Measurements from ENCODE around the gene KCNC4. TPM values are rescaled to one million over a fixed set of nuclear protein-coding genes. Genes with fewer than 3 reads are reported as not detected.

The KCNC4 gene
- total RNA-seq, 1 experiment from 2014 or later = 8.9 TPM

- H2BK5ac ChIP-seq (ENCODE audit: insufficient read length, low read length) = no peak overlapping the region
- no peaks in the 10 kb centered on the region for H3K23me2 ChIP-seq (ENCODE audit: insufficient read length, low read depth, low read length, poor library complexity, severe bottlenecking)
- H3K27me3 ChIP-seq (ENCODE audit: insufficient read depth, low read length) = no peaks in the 10 kb centered on the region
- no peak overlapping the region for H3K27ac ChIP-seq (ENCODE audit: insufficient read length, low read depth, low read length)
- peaks cover 2% of the 10 kb centered on the region for H3K27me3 Mint-ChIP-seq (ENCODE audit: low read depth)
- TF ChIP-seq CTCF (conservative IDR thresholded peaks at IDR 0.05) = no peak; the same call in 1 of the 3 replicates
- no peaks in the 10 kb centered on the region for H3K79me2 ChIP-seq (ENCODE audit: insufficient read depth, low read length)
- H2BK20ac ChIP-seq (ENCODE audit: low read depth, low read length, poor library complexity, severe bottlenecking) = no peak overlapping the region
- H3K36me3 Mint-ChIP-seq (ENCODE audit: insufficient read depth in 1 of 3, low read depth in 3 of 3) = no peaks in the 10 kb centered on the region
- H3K4me1 ChIP-seq (ENCODE audit: insufficient read depth, low read length) = no peaks in the 10 kb centered on the region
- no CpG with 5 or more reads among the region's 15 CpGs for WGBS (ENCODE audit: extremely low coverage, insufficient read length, low lambda C conversion rate)
- H2BK15ac ChIP-seq (ENCODE audit: low read depth, low read length) = no peak overlapping the region
- no peak overlapping the region for H3K56ac ChIP-seq (ENCODE audit: insufficient read length, low read depth, low read length)
- H3K4me3 Mint-ChIP-seq = no peak overlapping the region
- peak overlapping the region in 2 of 3 experiments; percentile 18 to 42; a peak in 2 of 7 replicates for H3K27ac Mint-ChIP-seq
- no peak overlapping the region for H2AFZ ChIP-seq (ENCODE audit: low read length)
- no peak overlapping the region for H3K4me2 ChIP-seq (ENCODE audit: insufficient read depth, insufficient read length, low read length)
- H3K23ac ChIP-seq (ENCODE audit: insufficient read length, low read depth, low read length) = no peak overlapping the region
- no peak overlapping the region for H3K18ac ChIP-seq (ENCODE audit: insufficient read length, low read depth, low read length)
- H3T11ph ChIP-seq (ENCODE audit: low read length) = no peak overlapping the region
- H3K9me3 Mint-ChIP-seq = no peaks in the 10 kb centered on the region
- no peaks in the 10 kb centered on the region for H3K79me1 ChIP-seq (ENCODE audit: insufficient read depth, low read depth, low read length, poor library complexity, severe bottlenecking)
- H4K91ac ChIP-seq (ENCODE audit: insufficient read length, low read depth, low read length) = no peak overlapping the region
- H4K5ac ChIP-seq (ENCODE audit: insufficient read length, low read depth, low read length) = no peak overlapping the region
- H2BK120ac ChIP-seq (ENCODE audit: low read depth, low read length, poor library complexity, severe bottlenecking) = no peak overlapping the region
- no peaks in the 10 kb centered on the region for H4K20me1 ChIP-seq (ENCODE audit: control insufficient read depth, insufficient read depth, insufficient read length)
- DNase-seq = no peak
- no peak overlapping the region for H2AK5ac ChIP-seq (ENCODE audit: insufficient read length, low read length)
- no peak overlapping the region for H4K8ac ChIP-seq (replicated peaks; ENCODE audit: insufficient read length, low read depth, low read length)
- no peak overlapping the region for H2BK12ac ChIP-seq (ENCODE audit: insufficient read length, low read depth, low read length)
- H3K9ac ChIP-seq (ENCODE audit: extremely low read depth, insufficient read length, low read length) = no peak overlapping the region
- H3K9me3 ChIP-seq (ENCODE audit: control insufficient read depth, low read depth, low read length) = no peaks in the 10 kb centered on the region
- H3K4ac ChIP-seq (ENCODE audit: low read depth, low read length) = no peak overlapping the region
- peaks cover 11 to 19% of the 10 kb centered on the region in 2 experiments for H3K4me1 Mint-ChIP-seq
- no peak overlapping the region for H3K14ac ChIP-seq (ENCODE audit: insufficient read depth, low read length)
Measured at GRCh38 chr1:110173466-110174105, 36.5 kb upstream of the KCNC4 start.

All from H9 (cell line).